HFF-Myc (cell line): Measurements from ENCODE around the gene BMPR1B.

Source experiments
- DNase-seq: peaks from one replicate; pipeline ENCODE4 v3.0.0-alpha.2; 2011; ENCODE audit warnings: low read depth; ENCODE audit errors: extremely low read depth
- H3K4me3 ChIP-seq: replicated peaks from 2 replicates; pipeline ENCODE4 v1.5.1; 2011; ENCODE audit warnings: low read depth, mild to moderate bottlenecking, control low read depth, low read length
- TF ChIP-seq, protein P1 (sequence below): IDR thresholded peaks from 2 replicates; pipeline ENCODE4 v1.5.1; 2012; ENCODE audit warnings: mild to moderate bottlenecking, low read depth, low read length, control low read depth; ENCODE audit errors: missing control alignments

The BMPR1B gene

DNA sequence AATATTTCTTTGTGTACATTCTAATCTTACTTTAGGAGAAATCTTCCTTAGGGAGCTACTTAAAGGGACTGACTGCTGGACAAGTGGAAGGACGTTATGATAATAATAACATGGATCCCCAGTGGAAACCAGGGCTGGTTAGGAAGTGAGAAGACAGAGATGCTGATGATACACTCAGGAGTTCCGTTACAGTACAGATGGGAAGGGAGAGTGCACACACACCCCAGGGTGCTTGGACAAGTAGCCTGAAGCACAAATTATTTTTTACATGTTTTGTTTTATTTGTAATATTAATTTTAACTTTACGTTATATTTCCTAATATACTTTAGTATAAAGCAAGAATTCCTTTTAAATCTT, 84.1 kb downstream of the BMPR1B start:
- TF ChIP-seq, protein P1, sequence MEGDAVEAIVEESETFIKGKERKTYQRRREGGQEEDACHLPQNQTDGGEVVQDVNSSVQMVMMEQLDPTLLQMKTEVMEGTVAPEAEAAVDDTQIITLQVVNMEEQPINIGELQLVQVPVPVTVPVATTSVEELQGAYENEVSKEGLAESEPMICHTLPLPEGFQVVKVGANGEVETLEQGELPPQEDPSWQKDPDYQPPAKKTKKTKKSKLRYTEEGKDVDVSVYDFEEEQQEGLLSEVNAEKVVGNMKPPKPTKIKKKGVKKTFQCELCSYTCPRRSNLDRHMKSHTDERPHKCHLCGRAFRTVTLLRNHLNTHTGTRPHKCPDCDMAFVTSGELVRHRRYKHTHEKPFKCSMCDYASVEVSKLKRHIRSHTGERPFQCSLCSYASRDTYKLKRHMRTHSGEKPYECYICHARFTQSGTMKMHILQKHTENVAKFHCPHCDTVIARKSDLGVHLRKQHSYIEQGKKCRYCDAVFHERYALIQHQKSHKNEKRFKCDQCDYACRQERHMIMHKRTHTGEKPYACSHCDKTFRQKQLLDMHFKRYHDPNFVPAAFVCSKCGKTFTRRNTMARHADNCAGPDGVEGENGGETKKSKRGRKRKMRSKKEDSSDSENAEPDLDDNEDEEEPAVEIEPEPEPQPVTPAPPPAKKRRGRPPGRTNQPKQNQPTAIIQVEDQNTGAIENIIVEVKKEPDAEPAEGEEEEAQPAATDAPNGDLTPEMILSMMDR: no peak
- no peak for DNase-seq
- H3K4me3 ChIP-seq: no peak overlapping the region

DNA sequence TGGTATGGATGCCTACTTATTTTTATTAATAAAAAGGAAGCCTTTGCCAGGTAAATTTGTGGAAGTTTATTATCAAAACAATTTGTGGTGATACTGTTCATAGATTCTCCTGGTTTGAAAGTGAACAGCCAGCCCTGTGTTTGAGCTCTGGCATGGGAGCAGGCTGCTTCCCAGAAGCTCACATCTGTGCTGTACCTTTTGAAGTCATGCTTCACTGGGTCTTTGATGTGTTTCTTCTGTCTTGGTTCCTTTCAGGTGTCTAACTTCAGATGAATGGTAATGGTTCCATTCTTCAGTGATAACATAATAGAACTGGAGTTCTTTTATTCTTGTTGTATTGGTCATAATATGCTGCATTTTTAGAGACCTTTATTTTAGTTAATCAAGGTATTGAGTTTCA, 85.5 kb downstream of the BMPR1B start:
- DNase-seq: no peak
- H3K4me3 ChIP-seq: no peak overlapping the region
- TF ChIP-seq, protein P1: no peak

DNA sequence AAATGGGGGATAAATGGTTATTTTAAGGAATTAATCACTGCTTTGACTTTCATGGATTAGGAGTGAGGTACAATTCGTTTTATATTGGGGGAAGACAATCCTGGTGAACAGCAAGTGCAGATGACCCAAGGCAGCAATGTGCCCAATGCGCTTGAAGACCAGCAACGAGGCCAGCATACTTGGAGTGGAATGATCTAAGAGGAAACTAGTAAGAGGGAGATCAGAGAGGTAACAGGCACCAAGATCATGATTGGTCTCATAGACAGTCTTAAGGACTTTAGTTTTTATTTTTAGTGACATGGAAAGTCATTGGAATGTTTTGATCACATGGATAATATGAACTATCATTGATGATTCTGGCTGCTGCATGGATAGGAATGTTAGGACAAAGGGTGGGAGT, 90.6 kb downstream of the BMPR1B start:
- TF ChIP-seq, protein P1: no peak
- H3K4me3 ChIP-seq: no peak overlapping the region
- DNase-seq: no peak

DNA sequence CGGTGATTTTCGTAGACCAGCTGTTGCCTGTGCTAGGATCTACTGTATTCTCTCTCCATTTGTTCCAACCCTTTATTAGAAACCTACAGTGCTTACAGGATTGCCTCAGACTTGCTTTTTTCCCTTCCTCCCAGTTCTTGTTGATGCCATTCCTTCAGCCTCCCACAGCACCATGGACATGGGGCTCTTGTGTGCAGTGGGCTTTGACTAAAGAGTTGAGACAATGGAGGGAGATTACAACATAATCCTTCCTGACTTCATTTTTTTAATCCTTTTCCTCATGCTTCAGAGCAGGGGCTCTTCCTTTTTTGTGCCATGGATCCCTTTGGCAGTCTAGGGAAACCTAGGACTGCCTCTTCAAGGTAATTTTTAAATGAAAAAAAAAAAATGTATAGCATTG, 92.1 kb downstream of the BMPR1B start:
- no peak overlapping the region for H3K4me3 ChIP-seq
- TF ChIP-seq, protein P1: no peak
- no peak for DNase-seq

DNA sequence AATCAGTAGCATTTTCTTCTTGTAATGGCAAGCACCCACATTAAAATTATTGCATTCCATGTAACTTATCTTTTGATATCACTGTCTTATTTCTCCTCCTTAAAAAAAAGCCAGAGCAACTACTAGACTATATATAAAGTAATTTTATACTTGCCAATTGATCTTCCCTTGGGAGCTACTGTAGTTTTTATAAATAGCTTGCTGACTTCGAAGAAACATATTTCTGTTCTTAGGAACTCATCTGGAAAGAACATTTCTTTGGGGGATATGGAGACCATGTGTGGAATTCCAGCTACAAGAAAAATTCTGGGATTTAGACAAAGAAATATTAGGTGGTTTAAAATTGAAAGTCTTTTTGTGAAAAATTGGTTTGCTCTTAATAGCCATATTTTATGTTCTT, 94.9 kb downstream of the BMPR1B start:
- DNase-seq: no peak
- TF ChIP-seq, protein P1: no peak
- H3K4me3 ChIP-seq: no peak overlapping the region

DNA sequence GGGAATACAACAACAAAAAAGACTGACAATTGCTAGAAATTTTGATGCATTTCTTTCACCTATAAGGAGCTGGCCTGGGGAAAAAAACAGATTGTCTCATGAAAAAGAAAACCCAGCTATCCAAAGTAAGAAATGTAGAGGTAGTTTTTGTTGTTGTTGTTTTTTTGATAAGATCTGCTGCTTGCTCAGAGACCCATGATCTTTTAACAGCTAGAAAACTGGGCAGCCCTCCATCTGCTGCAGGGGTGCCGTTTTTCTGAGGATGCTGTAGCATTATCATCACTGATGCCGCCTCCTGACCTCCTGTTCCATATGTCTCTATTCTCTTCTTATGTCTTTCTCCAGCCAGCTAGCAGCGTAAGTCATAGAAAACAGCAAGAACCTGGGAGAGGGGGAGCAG, 98.3 kb downstream of the BMPR1B start:
- H3K4me3 ChIP-seq: no peak overlapping the region
- no peak for DNase-seq
- TF ChIP-seq, protein P1: no peak

DNA sequence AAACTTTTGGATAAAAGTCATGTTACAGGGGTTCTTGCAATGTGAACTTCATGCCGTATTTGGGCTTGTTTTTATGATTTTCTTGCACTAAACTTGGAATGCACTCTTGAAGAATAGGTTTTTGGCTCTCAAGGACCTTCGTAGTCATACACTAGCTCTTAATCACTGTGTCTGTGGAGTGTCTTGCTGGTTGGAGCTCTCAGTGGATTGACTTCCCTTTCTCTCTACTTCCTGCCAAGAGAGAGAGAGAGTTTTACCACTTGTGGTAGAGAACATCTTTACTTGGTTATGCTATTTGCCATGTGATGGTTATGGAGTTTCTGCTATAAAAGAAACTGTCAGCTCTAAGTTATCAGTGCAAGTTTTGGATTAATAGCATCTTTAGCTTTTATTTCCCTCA, 112.4 kb downstream of the BMPR1B start:
- TF ChIP-seq, protein P1: no peak
- no peak for DNase-seq
- no peak overlapping the region for H3K4me3 ChIP-seq
